Osteoblast (primary cell): ENCODE measurements around the gene TERB1. TPM values are rescaled to one million over a fixed set of nuclear protein-coding genes. Genes with fewer than 3 reads are reported as not detected.

Source experiments
- DNase-seq: peaks from one replicate; pipeline ENCODE4 v3.0.0; 2011; ENCODE audit warnings: low spot score, mixed read lengths; ENCODE audit not compliant: insufficient read length; ENCODE audit errors: missing footprints
- H2AFZ ChIP-seq: 2 replicates; pipeline ENCODE4 v1.6.0; 2011; ENCODE audit warnings: mild to moderate bottlenecking, low read length
- H3K27ac ChIP-seq: 2 replicates; pipeline ENCODE4 v1.5.1; 2011; ENCODE audit warnings: mild to moderate bottlenecking, low read depth, low read length, moderate library complexity
- H3K27me3 ChIP-seq: 2 replicates; pipeline ENCODE4 v1.6.0; 2012; ENCODE audit warnings: mild to moderate bottlenecking, control low read depth, inconsistent platforms, low read length, moderate library complexity; ENCODE audit not compliant: insufficient read depth
- H3K36me3 ChIP-seq: 2 replicates; pipeline ENCODE4 v1.5.1; 2011; ENCODE audit warnings: mild to moderate bottlenecking, low read length, control low read depth, moderate library complexity; ENCODE audit not compliant: insufficient read depth
- H3K4me1 ChIP-seq: 2 replicates; pipeline ENCODE4 v1.5.1; 2011; ENCODE audit warnings: mild to moderate bottlenecking, low read length, control low read depth, moderate library complexity; ENCODE audit not compliant: insufficient read depth
- H3K4me2 ChIP-seq: 2 replicates; pipeline ENCODE4 v1.6.0; 2011; ENCODE audit warnings: mild to moderate bottlenecking, low read length; ENCODE audit not compliant: insufficient read depth
- H3K4me3 ChIP-seq: fragments of 200-600 bp; sonication (generic); 3 replicates; pipeline ENCODE4 v1.5.1; 2012; ENCODE audit warnings: mild to moderate bottlenecking, low read length, inconsistent platforms; ENCODE audit not compliant: insufficient read depth
- H3K79me2 ChIP-seq: 2 replicates; pipeline ENCODE4 v1.6.0; 2012; ENCODE audit warnings: mild to moderate bottlenecking, low read length, control low read depth, inconsistent platforms; ENCODE audit not compliant: insufficient read depth
- H3K9me3 ChIP-seq: 2 replicates; pipeline ENCODE4 v1.5.1; 2011; ENCODE audit warnings: low read depth, low read length, control low read depth
- H4K20me1 ChIP-seq: 2 replicates; pipeline ENCODE4 v1.6.0; 2012; ENCODE audit warnings: mild to moderate bottlenecking, low read length, control low read depth; ENCODE audit not compliant: insufficient read depth
- CTCF ChIP-seq: IDR thresholded peaks from 2 replicates; pipeline ENCODE4 v1.5.1; 2011; ENCODE audit warnings: mild to moderate bottlenecking, low read depth, low read length, moderate library complexity; ENCODE audit errors: extremely low read depth
- total RNA-seq: library from RNA; depleted of rRNA; stranded (reverse); fragments of >200 nt; gene quantifications from 2 replicates; pipeline ENCODE4 v1.2.3, GENCODE V29; 2012

The TERB1 gene
- total RNA-seq, 1 donor, result 0.36 TPM

DNA sequence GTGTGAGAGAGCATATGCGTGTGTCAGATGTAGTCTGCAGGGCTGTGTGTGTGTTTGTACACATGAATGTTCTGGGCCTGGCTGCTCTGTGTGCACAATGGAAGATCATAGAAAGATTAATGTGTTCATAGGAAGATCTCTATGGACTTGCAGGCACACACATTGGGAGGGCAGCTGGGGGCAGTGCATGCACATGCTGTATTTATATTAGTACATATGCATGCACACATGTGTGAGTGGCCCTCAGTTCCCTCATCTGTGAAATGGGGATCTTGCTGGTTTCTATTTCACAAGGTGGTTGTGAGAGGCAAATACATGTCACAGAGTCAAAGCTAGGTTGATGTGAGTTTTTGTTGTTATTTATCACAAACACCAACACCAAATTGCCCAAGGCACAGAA lies 44.9 kb upstream of the TERB1 start:
- no peaks in the 10 kb centered on the region for H4K20me1 ChIP-seq
- no peak overlapping the region for H2AFZ ChIP-seq
- H3K4me1 ChIP-seq, result no peaks in the 10 kb centered on the region
- H3K36me3 ChIP-seq, result no peaks in the 10 kb centered on the region
- H3K4me2 ChIP-seq, result no peak overlapping the region
- no peak overlapping the region for H3K4me3 ChIP-seq
- no peak for TF ChIP-seq CTCF
- peaks cover 55% of the 10 kb centered on the region for H3K27me3 ChIP-seq
- no peak overlapping the region for H3K27ac ChIP-seq
- H3K9me3 ChIP-seq, result no peaks in the 10 kb centered on the region
- H3K79me2 ChIP-seq, result no peaks in the 10 kb centered on the region
- DNase-seq, result no peak

DNA sequence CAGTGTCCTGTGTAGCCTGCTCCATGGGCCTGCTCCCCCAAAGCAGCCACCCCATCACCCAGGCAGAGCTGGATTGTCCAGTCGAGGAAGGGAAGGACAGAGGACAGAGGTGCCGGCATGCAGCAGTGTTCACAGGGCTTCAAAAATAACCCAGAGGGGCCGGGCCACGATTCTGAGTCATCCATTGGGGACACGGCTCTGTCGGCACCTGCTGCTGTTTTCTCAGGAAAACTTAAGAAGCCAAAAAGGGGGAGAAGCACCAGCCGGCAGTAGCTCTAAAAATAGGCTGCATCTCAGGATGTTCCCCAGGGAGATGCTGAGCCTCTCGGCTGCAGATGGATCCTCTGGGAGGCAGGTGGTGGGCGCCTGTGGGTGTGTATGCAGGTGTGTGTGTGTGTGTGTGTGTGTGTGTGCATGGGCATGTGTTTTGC lies 44.4 kb upstream of the TERB1 start:
- DNase-seq, result peak; percentile 83

GRCh38 chr16:66845080-66845410 lies 43.7 kb upstream of the TERB1 start:
- Histone ChIP-seq H3K4me1 (no peaks in the 10 kb centered on the region), H3K27ac (no peak overlapping the region), H2AFZ (no peak overlapping the region), H3K9me3 (no peaks in the 10 kb centered on the region), H3K4me2 (peak overlapping the region; percentile 64), H3K79me2 (no peaks in the 10 kb centered on the region), H4K20me1 (no peaks in the 10 kb centered on the region), H3K36me3 (no peaks in the 10 kb centered on the region), H3K27me3 (peaks cover 61% of the 10 kb centered on the region), H3K4me3 (peak overlapping the region; percentile 54)
- no peak for TF ChIP-seq CTCF
- DNase-seq, result peak; percentile 65

More for the DNA sequence above, 44.4 kb upstream of the TERB1 start:
- Histone ChIP-seq H3K79me2 (no peaks in the 10 kb centered on the region), H3K9me3 (no peaks in the 10 kb centered on the region), H3K4me1 (no peaks in the 10 kb centered on the region), H3K4me2 (no peak overlapping the region), H3K36me3 (no peaks in the 10 kb centered on the region), H3K4me3 (no peak overlapping the region), H2AFZ (no peak overlapping the region), H3K27me3 (peaks cover 60% of the 10 kb centered on the region), H3K27ac (no peak overlapping the region), H4K20me1 (no peaks in the 10 kb centered on the region)
- TF ChIP-seq CTCF, result no peak

GRCh38 chr16:66844342-66845079 lies 43.1 kb upstream of the TERB1 start, which contains the start of gene CA7:
TSS of gene CA7 (plus strand) at chr16:66844414. CDS start at chr16:66844488, 74 bp downstream.
- Histone ChIP-seq H3K79me2 (no peaks in the 10 kb centered on the region), H3K4me1 (no peaks in the 10 kb centered on the region), H3K36me3 (no peaks in the 10 kb centered on the region), H3K4me3 (peak within 1 kb of the TSS; percentile 54), H3K9me3 (no peaks in the 10 kb centered on the region), H3K27ac (no peak within 1 kb of the TSS), H4K20me1 (no peaks in the 10 kb centered on the region), H3K4me2 (peak within 1 kb of the TSS; percentile 64), H3K27me3 (peaks cover 61% of the 10 kb centered on the region), H2AFZ (no peak within 1 kb of the TSS)
- peak; percentile 74 for DNase-seq
- no peak for TF ChIP-seq CTCF
